GM19035 (cell line): Measurements from ENCODE around the gene CCDC178.

Source experiments
- ATAC-seq: cut with Tn5 transposase; IDR thresholded peaks from one replicate; pipeline ENCODE4 v1.9.1; 2021; ENCODE audit not compliant: unreplicated experiment

Gene CCDC178

DNA sequence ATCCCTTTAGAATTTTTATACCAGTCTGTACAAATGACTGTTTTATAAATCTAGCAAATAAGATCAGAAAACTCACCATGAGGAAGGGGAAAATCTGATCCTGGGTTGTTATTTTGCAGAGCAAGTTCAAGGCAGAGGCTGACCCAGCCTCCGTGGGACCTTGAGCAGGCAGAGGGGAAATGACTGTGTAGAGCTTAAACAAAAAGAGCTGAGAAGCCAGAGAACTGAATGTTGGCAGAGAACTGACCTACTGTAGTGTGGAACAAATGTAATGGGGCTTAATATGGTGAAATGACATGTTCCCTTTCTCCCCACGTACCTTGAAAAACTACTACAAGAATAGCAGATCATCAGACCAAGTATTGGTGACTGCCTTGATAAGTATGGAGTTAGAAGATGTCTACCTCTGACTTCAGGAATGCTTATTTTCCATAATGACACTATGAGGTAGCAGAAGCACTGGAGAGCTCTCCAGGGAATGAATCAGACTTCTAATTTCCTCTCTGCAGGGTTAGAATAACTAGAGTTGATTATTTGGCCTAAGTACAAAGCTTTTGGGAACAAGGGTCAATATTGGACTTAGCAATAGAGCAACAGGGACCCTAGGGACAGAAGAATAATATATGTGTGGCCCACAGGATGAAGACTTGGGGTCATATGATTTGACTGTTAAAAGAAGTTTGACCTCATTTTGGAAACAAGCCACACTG is 304.4 kb downstream of the CCDC178 start:
- no peak for ATAC-seq

DNA sequence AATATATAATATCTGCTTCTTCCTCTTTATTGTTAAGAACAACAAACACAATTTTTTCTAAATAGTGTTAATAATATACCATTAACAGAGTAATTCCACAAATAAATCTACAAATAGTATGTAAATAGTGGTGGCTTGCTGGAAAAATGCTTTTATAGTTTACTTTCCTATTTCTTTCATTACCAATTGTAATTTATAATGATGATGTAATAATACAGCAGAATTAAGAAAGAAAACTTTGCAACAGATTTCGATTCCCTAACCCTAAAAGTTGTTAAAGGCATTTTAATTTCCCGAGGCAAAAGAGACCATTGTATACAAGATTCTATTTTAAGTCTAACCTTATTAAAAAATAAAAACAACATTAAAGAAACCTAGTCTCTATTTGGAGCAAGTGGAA is 307.9 kb downstream of the CCDC178 start:
- ATAC-seq: no peak

DNA sequence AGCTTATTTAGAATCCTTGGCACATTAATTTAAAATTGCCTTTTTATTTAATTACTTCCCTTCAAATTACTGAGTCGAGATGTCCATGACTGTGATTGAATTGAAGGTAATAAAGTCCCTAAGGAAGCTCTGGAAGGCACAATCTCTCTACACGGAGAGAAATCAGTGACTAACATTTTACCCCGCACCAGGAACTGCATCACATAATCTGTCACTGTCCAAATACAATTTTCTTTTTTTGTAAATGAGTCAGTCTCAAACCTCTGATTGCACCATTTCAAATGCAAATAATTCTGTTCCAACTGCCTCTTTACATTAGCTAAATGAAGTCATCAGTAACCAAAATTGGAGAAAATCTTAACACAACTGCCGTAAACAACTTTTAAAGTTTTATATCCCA is 311.9 kb downstream of the CCDC178 start:
- ATAC-seq: no peak

DNA sequence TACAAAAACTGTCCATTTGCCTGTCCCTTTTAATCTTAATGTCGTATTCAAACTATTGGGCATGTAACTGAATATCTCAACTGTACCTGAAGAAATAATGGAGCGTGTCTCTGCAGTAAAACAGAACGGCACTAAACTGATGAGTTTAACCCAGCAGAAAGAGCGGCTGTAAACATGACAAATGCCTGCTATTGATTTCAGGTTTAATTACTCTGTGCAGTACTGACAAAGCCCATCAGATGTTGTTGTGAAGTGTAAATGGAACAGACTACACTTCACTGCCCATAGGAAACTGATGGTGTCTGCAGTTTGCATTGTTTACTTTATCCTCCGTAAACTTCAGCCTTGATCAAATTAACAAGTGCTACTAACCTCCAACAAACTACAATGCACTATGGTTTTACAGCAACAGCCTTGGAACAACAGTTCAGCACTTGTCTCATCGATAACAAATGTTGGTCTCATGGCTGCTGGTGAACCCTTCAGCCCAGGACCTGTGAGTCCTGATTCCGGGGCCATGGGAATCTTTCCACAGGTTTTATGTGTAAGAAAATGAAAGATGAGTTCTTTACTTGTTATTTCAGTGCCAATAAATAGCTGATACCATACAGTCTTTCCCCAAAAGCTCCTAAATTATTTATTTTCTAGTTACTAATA is 316.5 kb downstream of the CCDC178 start:
- no peak for ATAC-seq

DNA sequence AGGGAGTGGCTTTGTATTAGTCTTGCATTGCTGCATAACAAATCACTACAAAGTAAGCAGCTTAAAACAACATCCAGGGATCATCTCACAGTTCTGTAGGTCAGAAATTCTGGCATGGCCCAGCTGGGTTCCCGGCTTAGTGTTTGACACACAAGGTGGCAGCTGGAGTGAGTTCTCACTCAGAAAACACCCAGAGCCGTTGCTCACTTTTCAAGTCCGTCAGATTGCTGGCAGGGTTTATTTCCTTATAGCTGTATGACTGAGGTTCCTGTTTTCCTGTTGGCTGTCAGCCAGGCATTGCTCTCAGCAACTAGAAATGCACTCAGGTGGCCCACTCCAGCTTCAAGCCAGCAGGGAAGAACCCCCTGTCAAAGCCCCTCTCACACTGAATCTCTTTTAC is 324.1 kb downstream of the CCDC178 start:
- ATAC-seq: no peak

DNA sequence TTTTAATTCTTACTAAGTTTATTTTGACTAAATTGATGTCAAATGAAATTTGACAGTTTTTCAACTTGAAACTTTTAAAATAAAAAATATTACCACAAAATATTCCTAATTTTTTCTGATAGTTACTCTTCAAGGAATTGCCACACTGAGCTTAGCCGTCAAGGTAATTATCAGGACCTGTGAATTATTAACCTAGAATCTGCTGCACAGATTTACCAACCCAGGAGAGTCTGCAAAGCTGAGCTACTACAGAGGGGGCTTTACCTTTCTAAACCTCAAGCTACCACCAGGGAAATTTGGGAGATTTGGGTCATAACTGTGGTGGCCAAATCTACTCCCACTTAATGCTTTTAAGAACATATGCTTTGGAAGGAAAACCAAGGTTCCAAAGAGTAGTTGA is 324.6 kb downstream of the CCDC178 start:
- ATAC-seq: no peak

DNA sequence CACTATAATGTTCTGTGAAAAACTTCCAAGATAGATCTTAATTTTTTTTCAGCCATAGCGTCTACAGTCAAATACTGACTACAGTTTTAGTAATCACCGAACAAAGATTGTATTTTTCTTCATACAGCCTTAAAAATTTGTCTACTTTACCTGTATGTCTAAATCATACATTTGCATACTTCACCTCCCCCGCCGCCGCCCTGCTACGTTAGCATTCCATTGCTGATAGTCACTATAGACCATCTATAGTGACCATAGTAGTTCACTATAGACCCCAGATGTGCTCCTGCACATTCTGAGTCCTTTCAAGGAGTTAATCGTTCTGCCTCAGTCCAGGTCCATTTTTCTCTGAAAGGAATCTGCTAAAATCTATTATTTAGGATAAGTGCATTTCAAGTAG is 325.0 kb downstream of the CCDC178 start:
- ATAC-seq: no peak

DNA sequence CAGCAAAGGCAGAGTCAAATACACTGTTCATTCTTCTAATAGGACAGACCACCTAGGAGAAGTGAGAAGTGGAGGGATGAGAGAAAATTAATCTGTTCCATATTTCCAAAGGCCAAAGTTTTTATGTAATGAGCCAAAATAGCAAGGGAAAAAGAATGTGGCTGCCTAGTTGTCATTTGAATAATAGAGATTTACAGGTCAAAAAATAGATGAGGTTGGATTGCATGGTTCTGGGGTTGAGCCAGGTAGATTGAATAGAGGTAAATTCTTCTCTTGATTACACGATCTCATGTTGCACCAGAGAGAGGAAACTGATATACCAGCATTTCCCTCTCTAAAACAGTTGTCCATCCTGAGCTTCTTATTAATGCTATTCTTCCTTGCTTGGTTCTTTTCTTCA is 325.8 kb downstream of the CCDC178 start:
- ATAC-seq: no peak

DNA sequence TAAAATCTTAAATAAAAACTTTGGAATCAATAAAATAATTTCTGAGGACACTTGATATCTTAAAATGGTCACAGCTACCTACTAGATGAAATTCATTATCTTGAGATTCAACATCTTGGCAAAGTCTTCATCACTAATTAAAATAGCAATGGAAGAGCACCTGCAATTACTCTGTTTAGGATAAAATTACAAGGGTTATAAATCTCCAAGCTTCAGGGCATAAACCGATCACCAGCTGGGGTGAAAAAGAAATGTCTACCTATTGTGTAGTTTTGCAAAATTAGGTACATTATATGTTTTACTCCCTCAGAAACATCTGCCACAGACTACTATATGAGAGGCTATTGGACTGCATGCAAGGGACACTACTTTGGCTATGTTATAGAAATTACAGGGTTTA is 327.1 kb downstream of the CCDC178 start:
- ATAC-seq: no peak

DNA sequence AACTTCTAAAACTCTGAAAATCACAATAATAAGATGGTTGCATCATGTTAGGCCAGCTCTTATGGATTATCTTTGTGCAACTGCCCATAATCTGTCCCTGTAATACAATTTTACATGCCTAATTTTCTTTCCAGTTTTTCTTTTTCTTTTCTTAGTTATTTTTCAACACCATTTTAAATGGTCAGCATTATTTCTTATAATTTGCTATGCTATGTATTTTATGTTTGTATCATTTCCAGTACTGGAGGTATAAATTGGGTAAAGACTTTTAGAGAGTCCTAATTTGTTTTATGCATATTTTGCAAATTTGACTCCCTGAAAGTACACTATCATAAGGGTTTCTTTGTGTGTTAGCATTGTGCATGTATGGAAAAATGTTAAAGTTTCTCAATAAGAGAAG is 333.0 kb downstream of the CCDC178 start:
- no peak for ATAC-seq

DNA sequence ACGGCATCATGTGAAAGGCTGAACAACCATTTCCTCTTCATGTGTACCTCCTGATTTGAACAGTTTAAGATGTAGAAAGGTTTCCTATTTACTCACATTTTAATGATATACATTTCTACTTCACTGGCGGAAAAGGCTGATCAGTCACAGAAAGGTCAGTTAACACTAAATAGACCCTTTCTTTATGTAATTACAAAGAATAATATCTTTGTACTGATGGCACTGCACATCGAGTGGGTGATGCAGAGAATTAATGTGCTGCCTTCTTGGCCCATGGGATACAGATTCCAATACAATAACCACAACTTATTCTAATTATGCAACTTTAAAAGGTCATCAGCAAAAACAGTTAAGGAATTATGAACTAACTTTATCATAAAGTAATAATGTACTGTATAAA is 339.2 kb downstream of the CCDC178 start:
- ATAC-seq: no peak

DNA sequence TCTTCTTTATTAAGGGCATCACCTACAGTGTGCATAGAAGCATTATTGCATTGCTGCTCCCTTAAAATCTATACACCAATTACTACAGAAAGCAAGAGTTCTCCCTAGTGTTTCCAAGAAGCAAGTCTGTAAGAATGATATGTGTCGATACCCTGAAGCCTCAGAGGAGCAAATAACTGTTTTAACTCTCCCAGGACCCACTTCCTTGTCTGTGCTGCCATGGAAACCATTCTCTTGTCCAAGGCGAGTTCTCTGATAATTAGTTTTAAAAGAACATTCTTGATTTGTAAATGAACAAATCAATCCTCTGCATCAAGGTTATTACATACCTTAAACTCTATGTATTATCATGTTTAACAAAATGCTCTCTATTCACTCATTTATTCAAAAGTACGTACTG is 340.9 kb downstream of the CCDC178 start:
- no peak for ATAC-seq

DNA sequence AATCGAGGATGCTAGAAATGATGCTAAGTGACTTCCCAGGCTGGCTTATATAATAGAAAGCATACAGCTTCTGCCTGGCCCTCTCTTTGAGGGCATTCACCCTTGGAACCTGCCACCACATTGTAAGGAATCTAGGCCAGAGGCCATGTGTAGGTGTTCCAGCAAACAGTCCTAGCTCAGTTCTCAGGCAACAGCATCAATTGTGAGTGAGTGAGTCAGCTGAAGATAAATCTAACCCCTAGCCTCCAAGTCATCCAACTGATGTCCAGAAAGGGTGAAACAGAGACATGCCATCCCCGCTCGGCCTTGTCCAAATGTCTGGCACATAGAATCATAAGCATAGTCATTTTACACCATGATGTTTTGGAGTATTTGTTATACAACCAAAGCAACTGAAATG is 343.4 kb downstream of the CCDC178 start:
- ATAC-seq: no peak

DNA sequence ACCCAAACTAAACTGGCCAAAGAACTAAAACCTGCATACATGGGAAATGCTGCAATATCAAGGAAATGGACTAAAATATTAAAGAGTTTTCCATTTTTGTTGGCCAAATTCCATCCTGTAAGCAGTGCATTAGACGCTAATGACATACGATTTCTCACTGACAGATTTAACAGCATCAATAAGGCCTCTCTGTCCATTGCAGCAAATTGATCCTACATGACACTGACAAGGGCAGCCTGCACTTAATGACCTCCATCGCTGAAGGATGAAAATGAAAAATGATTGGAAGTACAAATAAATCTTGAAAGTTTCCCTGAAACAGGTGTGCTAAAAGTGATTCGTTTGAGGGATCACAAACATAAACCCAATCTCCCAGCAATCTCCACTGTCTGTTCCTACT is 350.1 kb downstream of the CCDC178 start:
- no peak for ATAC-seq

DNA sequence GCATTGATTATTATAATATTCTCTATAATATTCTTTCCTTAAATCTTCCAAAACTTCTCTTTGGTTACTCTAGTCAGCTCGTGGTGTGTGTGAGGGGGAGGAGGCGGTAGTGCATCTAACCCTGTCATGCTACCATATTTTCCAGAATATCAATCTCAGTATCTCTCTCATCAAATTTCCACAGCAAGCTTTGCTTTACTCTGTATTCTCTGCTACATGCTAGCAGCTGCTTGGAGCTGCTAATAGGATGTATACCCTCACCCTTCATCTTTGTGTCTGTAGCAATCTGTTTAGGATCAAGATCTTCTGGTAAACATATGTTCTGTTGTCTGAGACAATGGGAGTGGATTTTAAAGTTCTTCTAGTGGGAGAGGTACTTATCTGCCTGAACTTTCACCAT is 363.9 kb downstream of the CCDC178 start:
- ATAC-seq: no peak

DNA sequence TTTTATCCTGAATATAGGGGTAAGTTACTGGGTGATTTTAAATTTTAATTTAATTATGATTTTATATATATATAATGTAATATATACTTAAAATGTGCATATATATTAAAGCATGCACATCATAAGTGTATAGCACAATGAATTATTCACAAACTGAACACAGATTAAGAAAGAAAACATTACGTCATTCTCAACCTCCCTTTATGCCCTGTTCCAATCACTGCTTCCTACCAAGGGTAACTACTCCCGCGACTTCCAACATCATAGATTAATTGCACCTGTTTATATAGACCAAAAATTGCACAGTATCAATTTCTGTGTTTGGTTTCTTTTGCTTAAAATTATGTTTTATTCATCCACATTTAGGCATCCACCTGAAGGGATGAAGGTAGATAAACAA is 366.4 kb downstream of the CCDC178 start:
- ATAC-seq: no peak

DNA sequence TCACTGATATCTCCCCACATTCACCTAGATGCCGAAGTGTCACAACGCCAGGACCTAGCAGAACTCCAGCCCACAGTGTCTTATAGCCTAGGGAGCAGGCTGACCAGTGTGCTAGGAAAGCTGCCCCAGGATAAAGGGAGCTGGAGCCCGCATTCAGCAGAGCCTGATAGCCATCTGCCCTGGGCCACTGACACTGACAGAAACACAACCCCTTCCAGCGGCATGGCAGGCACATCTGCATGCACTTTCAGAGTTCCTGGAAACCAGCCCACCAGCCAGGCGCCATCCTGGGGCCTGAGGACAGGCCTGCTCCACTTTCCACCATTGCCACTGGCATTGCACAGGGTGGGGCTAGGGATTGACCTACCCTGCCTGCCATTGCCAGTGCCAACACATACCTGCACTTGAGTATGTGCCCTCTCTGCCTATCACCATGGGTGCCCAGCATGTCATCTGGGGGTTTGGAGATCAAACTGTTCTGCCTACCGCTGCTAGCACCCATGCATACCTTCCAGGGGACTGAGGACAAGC is 377.6 kb downstream of the CCDC178 start:
- ATAC-seq: no peak

DNA sequence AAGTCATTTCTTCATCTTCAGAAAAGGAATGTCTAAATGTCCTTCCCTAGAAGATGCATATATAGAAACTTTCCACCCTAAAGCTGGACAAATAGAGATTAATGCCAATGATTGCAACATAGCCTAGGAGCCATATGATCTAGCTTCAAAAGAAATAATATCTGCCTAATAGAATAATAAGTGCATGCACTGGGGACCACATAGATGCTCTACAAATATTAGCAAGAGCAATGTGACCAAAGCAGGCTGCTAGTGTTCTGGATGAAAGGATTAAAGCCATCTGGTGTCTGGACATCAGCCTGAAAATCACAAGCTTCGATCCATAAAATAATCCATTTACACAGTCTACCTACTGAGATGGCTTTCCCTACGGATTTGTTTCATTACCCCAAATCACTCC is 387.6 kb downstream of the CCDC178 start:
- ATAC-seq: no peak

DNA sequence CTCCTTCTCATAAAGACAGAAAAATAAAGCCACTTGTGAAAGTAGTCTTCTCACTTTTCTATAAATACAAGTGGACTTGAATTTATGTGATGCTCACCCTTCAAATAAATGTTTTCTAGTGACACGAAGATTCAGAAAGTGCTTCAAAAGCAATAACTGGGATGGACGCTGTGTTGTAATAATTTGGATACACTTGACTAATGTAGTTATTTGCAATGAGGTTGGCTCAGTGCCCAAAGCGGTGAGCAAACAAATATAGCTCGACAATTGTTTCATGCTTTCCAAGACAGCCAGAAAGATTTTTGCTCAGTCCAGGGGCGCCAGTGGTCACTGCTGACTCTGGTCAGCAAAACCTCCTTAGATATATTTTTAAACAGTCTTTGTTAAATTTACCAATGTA is 389.1 kb downstream of the CCDC178 start:
- ATAC-seq: no peak

DNA sequence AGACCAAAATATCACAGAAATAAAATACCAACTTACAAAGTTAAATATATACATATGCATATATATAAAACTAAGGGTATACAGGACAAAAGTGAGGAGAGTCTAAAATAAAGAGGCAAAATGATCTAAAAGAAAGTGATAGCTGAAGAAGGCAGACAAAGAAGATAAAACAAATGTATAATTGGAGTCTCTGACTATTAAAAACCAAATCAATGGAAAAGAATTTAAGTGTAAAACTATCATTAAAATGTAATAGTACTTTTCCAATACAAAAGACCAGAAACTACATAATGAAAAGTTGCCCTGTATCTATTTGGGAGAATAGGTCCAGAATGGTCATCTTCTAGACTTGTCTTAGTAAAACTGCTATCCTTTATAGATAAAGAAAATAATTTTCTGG is 400.3 kb downstream of the CCDC178 start:
- ATAC-seq: no peak

DNA sequence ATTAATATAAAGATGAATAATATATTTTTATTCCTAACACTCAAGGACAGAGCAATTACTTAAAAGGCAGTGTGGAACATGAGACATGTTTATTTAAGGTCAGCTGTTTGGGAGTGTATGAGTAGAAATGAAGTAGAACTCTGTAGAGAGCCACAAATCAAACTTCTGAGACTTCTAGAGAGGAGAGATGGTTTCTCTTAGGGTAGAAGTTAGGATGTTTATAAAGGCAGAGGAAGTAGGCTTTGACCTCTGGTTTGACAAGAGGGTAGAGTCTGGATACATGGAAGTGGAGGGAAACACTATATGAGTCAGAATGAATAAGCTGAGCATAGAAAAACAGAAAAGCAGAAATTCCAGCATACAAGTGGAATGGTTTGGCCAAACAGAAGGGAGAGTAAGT is 405.6 kb downstream of the CCDC178 start:
- ATAC-seq: no peak

DNA sequence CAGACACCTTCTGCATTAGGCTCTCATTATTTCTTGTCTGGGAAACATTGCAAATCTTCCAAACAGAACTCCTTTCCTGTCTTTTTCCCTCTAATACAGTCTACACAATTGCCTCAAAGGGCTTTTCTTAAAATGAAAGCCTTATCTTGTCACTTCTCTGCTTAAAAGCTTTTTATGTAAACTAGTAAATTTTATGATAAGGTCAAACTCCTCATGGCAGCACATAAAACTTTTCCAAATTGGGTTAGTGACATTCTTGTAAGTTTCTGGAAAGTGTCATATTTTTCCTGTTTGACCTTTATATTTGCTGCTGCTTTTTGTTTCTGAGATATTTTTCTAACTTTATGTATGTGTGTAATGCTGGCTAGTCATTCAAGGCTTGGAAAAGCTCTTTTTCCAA is 406.3 kb downstream of the CCDC178 start:
- no peak for ATAC-seq

DNA sequence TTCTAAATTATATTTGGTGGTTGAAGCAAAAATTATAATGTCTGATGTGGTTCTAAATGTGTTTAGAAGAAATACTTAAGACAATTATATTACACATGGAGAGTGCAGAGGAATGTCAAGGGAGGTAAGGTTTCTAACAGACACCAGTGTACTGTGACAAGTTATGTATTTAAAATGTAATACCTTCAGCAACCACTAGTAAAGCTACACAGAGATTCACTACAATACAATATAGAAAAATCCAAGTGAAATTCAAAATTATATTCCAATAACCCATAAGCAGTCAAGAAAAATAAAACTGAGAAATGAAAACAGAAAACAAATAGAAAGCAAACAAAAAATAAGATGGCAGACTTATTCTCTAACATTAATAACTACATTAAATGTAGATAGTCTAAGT is 418.2 kb downstream of the CCDC178 start:
- ATAC-seq: no peak
